GM23248 (cell line): ENCODE measurements around the gene ERCC1. TPM values are rescaled to one million over a fixed set of nuclear protein-coding genes. Genes with fewer than 3 reads are reported as not detected.

Source experiments
- DNase-seq: peaks from one replicate; pipeline ENCODE4 v3.0.0-alpha.2; 2015
- H2AFZ ChIP-seq: fragments of 200-600 bp; sonication (generic); 2 replicates; pipeline ENCODE4 v1.6.1; 2016; ENCODE audit warnings: antibody characterized with exemption
- H3F3A ChIP-seq: fragments of 200-600 bp; sonication (generic); 2 replicates; pipeline ENCODE4 v1.6.1; 2016; ENCODE audit warnings: mild to moderate bottlenecking, antibody characterized with exemption, mixed run types; ENCODE audit not compliant: insufficient read depth
- H3K27ac ChIP-seq: fragments of 200-600 bp; sonication (generic); 2 replicates; pipeline ENCODE4 v1.5.1; 2016; ENCODE audit warnings: mild to moderate bottlenecking
- H3K27me3 ChIP-seq: fragments of 200-600 bp; sonication (generic); replicated peaks from 2 replicates; pipeline ENCODE4 v1.6.1; 2016; ENCODE audit warnings: mild to moderate bottlenecking; ENCODE audit not compliant: insufficient read depth
- H3K36me3 ChIP-seq: fragments of 200-600 bp; sonication (generic); 2 replicates; pipeline ENCODE4 v1.6.1; 2016; ENCODE audit warnings: low read depth, mild to moderate bottlenecking
- H3K4me1 ChIP-seq: fragments of 200-600 bp; sonication (generic); 2 replicates; pipeline ENCODE4 v1.6.1; 2016; ENCODE audit warnings: mild to moderate bottlenecking; ENCODE audit not compliant: insufficient read depth
- H3K4me2 ChIP-seq: fragments of 200-600 bp; sonication (generic); one replicate; pipeline ENCODE4 v1.6.1; 2016; ENCODE audit warnings: mild to moderate bottlenecking; ENCODE audit not compliant: unreplicated experiment
- H3K4me3 ChIP-seq: fragments of 200-600 bp; sonication (generic); 2 replicates; pipeline ENCODE4 v1.5.1; 2016; ENCODE audit warnings: mild to moderate bottlenecking
- H3K79me2 ChIP-seq: fragments of 200-600 bp; sonication (generic); 2 replicates; pipeline ENCODE4 v1.6.1; 2016; ENCODE audit warnings: mild to moderate bottlenecking; ENCODE audit not compliant: insufficient read depth
- H3K9ac ChIP-seq: fragments of 200-600 bp; sonication (generic); 2 replicates; pipeline ENCODE4 v1.6.1; 2016; ENCODE audit warnings: mild to moderate bottlenecking
- H3K9me2 ChIP-seq: fragments of 200-600 bp; sonication (generic); 2 replicates; pipeline ENCODE4 v1.6.1; 2016; ENCODE audit warnings: mixed run types, mild to moderate bottlenecking, moderate library complexity; ENCODE audit not compliant: insufficient read depth
- H3K9me3 ChIP-seq: fragments of 200-600 bp; sonication (generic); one replicate; pipeline ENCODE4 v1.6.1; 2017; ENCODE audit warnings: low read depth
- H4K20me1 ChIP-seq: fragments of 200-600 bp; sonication (generic); 2 replicates; pipeline ENCODE4 v1.6.0; 2016; ENCODE audit not compliant: insufficient read depth
- EZH2 ChIP-seq: fragments of 200-600 bp; sonication (generic); IDR thresholded peaks from 2 replicates; pipeline ENCODE4 v1.6.1; 2018; ENCODE audit warnings: antibody characterized with exemption, mild to moderate bottlenecking; ENCODE audit not compliant: insufficient read depth, poor library complexity, severe bottlenecking
- EZH2phosphoT487 ChIP-seq: fragments of 200-600 bp; sonication (generic); IDR thresholded peaks from 2 replicates; pipeline ENCODE4 v1.6.1; 2018; ENCODE audit warnings: antibody characterized with exemption, moderate library complexity, mild to moderate bottlenecking, low read depth; ENCODE audit not compliant: insufficient read depth
- WGBS, 2 experiments: methylation state at CpG; one replicate each; pipeline ENCODE4 v1.1.6; 2015 to 2017; ENCODE audit warnings: low lambda C conversion rate in 2 of 2, low coverage in 1 of 2; ENCODE audit errors: missing lambda C conversion rate in 2 of 2; 5-methylcytosine and 5-hydroxymethylcytosine counted together
- in situ Hi-C: fragments of 300-500 bp; cut with MboI; formaldehyde crosslinking; loops from 2 replicates; pipeline ENCODE4 v1.15.0; 2020
- polyA plus RNA-seq: library from polyadenylated mRNA; unstranded; fragments of >200 nt; fragmentation: Nextera tagmentation; extraction: Ambion mirVana; gene quantifications from 2 replicates; pipeline ENCODE4 v1.2.1, GENCODE V29; 2016
- total RNA-seq: library from RNA; depleted of rRNA; stranded (reverse); fragments of >200 nt; shearing (Covaris generic); gene quantifications from 2 replicates; pipeline ENCODE4 v1.2.3, GENCODE V29; 2014

The ERCC1 gene
- total and polyA plus RNA-seq, 2 experiments from 2014 or later: 79.8 to 89.0 TPM

DNA sequence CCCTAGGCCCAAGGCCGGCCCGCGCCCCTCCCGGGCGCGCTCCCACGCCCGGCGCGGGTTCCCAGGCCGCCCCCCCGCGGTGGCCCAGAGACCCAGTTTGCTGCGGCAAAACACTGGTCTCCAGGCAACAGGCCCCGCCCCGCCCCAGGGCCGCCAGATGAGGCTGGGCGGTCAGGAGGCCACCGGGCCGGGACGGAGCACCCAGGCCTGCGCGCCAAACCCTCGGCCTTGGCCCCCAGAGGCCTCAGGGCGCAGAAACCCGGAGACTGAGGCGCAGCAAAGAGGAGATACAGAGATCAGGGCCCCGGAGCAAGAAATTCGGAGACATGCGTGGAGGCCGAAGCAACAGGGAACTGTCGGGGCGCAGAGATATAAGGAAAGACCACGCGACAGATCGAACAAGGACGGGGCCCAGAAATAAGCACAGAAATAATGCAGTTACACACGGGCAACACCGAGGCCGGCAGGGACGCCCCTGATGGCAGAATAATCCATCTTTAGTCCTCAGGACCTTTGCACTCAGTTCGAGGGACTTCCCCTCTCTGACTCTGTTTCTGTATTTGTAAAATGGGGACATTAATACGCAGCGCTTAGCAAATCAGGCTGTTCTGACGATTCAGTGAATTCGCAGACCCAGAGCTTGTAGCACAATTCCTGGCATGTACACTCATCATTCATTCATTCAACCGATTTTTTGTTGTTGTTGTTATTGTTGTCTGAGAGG, 20.8 kb upstream of the ERCC1 start:
- Histone ChIP-seq H3K9ac (peak overlapping the region; percentile 96), H3K36me3 (no peaks in the 10 kb centered on the region), H4K20me1 (no peaks in the 10 kb centered on the region), H3K4me2 (peak overlapping the region; percentile 76), H3K4me1 (peaks cover 11% of the 10 kb centered on the region), H3K79me2 (no peaks in the 10 kb centered on the region), H3F3A (peaks cover 29% of the 10 kb centered on the region), H3K4me3 (peak overlapping the region; percentile 69), H3K9me3 (no peaks in the 10 kb centered on the region), H3K9me2 (no peaks in the 10 kb centered on the region), H3K27ac (peak overlapping the region; percentile 99), H2AFZ (peak overlapping the region; percentile 51), H3K27me3 (no peaks in the 10 kb centered on the region)
- peak; percentile 94 for DNase-seq
- in situ Hi-C loops: loop anchor here (5.0 kb wide), 1 partner anchor 33 kb away; no protein-coding TSS in a partner anchor
- WGBS, 2 experiments: 14 to 21% methylated on average over 33 to 47 of the region's 47 CpGs
- TF ChIP-seq EZH2phosphoT487 (no peak), EZH2 (no peak)

DNA sequence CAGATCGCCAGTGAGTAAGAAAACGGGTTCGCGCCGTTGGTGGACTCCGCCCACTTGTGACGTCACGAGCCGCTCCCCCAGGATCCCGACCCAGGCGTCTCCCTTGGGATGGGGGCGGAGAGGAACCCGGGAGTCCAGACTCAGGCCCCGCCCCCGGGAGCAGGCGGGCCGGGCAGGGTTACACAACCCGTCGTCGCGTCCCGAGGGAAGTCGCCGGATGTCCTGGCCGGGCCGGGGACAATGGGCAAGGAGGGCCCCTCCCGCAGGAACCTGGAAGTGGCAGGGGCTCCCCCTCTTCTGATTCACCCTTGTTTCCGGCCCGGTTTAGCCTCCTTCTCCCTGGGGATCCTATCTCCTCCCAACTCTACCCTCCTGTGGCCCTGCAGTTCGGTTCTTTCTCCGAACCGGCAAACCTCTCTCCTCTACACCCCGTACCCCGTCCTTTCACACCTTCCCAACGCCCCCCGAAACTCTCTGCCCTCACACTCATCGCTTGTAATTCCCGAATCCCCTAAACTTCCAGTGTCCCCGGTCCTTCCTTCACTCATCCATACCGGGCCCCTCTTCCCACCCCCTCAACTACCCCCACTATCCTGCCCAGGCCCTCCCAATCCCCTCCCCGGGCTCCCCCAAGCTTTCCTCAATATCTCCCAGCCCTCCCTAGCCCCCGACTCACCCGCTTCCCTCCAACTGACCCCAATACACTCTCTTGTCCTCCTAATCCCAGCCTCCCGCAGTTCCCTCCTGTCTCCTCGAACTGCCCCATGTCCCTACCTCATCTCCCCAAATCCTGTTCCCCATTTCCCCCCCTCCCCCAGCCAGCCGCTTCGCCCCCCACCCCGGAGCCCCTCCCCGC, 20.0 kb upstream of the ERCC1 start:
- Histone ChIP-seq H3K79me2 (no peaks in the 10 kb centered on the region), H3K4me2 (peak overlapping the region; percentile 94), H3K9ac (peak overlapping the region; percentile 96), H3K36me3 (no peaks in the 10 kb centered on the region), H3K9me2 (no peaks in the 10 kb centered on the region), H4K20me1 (no peaks in the 10 kb centered on the region), H3F3A (peaks cover 34% of the 10 kb centered on the region), H3K9me3 (no peaks in the 10 kb centered on the region), H3K4me3 (peak overlapping the region; percentile 69), H3K4me1 (peaks cover 11% of the 10 kb centered on the region), H2AFZ (peak overlapping the region; percentile 49), H3K27ac (peak overlapping the region; percentile 99), H3K27me3 (no peaks in the 10 kb centered on the region)
- 0 to 1% methylated on average over 33 to 49 of the region's 49 CpGs for WGBS, 2 experiments
- no peak for TF ChIP-seq EZH2phosphoT487
- no peak for TF ChIP-seq EZH2
- DNase-seq: peak; percentile 97
- in situ Hi-C loops: loop anchor here (5.0 kb wide), 1 partner anchor 34 kb away; no protein-coding TSS in a partner anchor

DNA sequence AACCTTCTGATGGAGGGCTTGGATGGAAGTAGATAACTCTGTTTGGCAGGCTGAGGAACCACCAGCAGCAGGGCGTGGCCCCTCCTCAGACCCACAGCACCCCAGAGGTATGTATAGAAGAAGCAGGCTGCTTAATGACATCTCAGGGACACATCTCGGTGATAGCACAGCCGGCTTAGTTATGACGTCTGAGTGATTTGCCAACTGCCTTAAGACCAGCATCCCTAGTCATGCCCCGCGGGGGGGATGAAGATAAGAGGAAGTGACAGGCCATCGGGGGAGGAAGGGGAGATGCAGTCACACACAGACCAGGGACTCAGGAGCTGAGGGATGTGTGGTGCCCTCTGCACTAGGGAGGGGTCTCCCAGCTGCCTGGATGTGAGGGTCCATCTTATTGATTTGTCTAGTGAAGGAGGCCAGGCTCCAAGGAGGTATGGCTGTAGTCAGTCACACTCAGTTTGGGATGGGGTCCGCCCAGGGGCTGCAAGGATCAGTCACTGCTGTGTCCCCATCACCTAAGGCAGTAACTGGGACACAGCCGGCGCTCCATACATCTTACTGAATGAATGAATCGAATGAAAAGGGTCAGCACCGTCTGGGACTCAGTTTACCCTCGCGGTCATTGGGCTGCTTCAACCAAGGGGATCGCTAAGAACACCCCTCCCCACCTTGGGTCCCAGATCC, 19.2 kb upstream of the ERCC1 start:
- Histone ChIP-seq H3K27me3 (no peaks in the 10 kb centered on the region), H3K9me3 (no peaks in the 10 kb centered on the region), H3K36me3 (no peaks in the 10 kb centered on the region), H4K20me1 (no peaks in the 10 kb centered on the region), H3K4me2 (peak overlapping the region; percentile 94), H3K9ac (peak overlapping the region; percentile 96), H3K9me2 (no peaks in the 10 kb centered on the region), H3F3A (peaks cover 35% of the 10 kb centered on the region), H2AFZ (peak overlapping the region; percentile 49), H3K4me1 (peaks cover 11% of the 10 kb centered on the region), H3K4me3 (peak overlapping the region; percentile 69), H3K27ac (peak overlapping the region; percentile 99), H3K79me2 (no peaks in the 10 kb centered on the region)
- peak; percentile 60 for DNase-seq
- WGBS, 2 experiments: 27 to 28% methylated on average over 15 of the region's 15 CpGs
- in situ Hi-C loops: loop anchor here (5.0 kb wide), 1 partner anchor 34 kb away; no protein-coding TSS in a partner anchor
- no peak for TF ChIP-seq EZH2
- no peak for TF ChIP-seq EZH2phosphoT487

DNA sequence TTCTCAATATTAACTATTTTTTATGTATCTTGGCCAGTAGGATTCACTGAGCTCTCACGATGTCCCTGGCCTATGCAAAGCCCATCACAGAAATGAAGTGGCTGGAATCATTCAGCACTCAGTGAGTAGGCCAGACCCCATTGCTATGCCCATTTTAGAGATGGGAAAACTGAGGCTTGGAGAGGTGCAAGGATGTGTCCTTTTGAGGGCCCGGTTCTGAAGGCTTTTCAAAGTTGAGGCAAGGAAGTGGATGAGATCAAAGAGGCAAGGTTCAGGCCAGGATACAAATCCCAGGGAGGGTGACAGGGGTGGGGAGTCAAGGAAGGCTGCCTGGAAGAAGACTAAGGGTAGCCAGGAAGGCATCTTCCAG, 18.7 kb upstream of the ERCC1 start:
- no peak for DNase-seq
- Histone ChIP-seq H3K9ac (peak overlapping the region; percentile 96; the same call in 1 of the 2 replicates), H3K27me3 (no peaks in the 10 kb centered on the region), H2AFZ (no peak overlapping the region), H4K20me1 (no peaks in the 10 kb centered on the region), H3K36me3 (no peaks in the 10 kb centered on the region), H3K79me2 (no peaks in the 10 kb centered on the region), H3F3A (peaks cover 35% of the 10 kb centered on the region), H3K27ac (peak overlapping the region; percentile 99), H3K9me2 (no peaks in the 10 kb centered on the region), H3K4me2 (no peak overlapping the region), H3K4me3 (no peak overlapping the region), H3K9me3 (no peaks in the 10 kb centered on the region), H3K4me1 (peaks cover 11% of the 10 kb centered on the region)
- in situ Hi-C loops: loop anchor here (5.0 kb wide), 1 partner anchor 35 kb away; no protein-coding TSS in a partner anchor
- 86 to 91% methylated on average over 2 of the region's 2 CpGs for WGBS, 2 experiments
- no peak for TF ChIP-seq EZH2
- TF ChIP-seq EZH2phosphoT487: no peak
